GM19238 (cell line): Measurements from ENCODE around the gene GATA6.
"Not testable (repeated sequence)": the region's sequence is repeated elsewhere in the genome, so short reads cannot be mapped to it uniquely, and the experiment has no call there.

Experiments used
- DNase-seq: peaks from one replicate; pipeline ENCODE4 v3.0.0; 2011; ENCODE audit warnings: low spot score; ENCODE audit not compliant: insufficient read length

Gene GATA6

DNA sequence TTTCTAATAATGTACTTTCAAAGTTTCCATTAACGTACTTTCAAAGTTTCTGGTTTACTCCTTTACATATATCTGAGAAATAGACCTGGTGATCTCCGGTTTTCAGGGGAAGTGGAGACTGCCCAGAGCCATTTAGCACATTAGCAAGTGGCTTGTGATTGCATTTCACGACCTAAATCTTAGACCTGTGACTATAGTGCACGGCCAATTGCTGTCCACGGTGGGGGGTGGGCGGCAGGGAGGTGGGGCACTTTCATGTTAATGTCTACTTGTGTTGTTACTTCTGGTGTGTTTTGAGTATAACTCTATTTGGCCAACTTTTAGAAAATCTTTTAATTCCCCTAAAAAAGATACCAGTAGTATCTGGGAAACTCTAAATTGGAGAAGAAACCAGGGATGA, 11.3 kb downstream of the GATA6 start:
- DNase-seq, result no peak

DNA sequence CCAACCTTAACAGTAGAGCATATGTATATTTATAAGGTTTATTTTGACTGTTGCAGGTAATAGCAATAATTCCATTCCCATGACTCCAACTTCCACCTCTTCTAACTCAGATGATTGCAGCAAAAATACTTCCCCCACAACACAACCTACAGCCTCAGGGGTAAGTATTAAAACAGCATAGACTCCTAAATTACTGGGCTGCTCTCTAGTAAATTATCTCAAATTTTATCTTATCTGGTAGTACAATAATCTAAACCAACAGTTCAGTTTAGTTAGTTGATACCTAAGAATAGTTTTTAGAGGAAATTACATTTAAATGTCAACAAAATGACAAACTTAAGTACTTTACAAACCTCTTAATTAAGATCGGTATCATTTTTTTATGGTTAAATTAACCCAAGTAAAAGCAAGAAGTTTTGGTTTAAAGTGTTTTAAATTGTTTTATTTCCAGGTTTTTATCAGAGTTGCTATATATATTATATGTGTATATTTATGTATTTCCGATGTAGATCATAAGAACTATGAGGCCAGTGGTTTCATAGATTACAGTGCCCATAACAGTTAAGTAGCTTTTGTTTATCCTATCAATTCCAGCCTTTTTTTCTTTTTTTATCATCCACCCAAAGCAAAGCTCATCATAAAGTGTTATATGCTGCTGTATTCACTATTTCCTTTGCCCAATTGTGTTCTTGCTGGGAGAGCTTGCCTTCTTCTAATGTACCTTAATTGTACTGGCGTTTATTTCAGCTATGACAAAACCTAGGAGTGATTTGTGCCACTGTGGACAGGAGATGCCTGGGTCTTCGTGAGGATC, 13.7 kb downstream of the GATA6 start:
- no peak for DNase-seq

DNA sequence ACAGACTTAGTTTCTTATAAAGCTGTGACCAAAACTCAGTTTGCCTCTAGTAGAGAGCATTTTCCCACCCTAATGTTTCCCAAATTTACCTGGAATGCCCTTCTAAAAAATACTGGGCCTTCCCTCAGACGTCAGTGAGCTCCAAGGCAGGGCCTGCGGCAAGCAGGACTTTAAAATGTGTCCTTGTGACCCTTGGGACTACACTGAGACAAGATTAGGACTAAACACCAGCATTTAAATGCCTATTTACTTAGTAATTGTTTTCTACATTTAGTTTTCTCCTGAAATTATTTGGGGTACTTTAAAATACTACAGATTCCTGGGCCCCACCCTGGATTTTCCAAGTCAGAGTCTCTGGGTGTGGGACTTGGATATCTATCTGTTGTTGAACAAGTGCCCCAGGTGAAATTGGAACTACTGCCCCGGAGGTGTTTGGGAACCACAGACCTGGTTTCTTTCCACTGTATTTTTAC, 14.3 kb downstream of the GATA6 start:
- DNase-seq, result no peak

DNA sequence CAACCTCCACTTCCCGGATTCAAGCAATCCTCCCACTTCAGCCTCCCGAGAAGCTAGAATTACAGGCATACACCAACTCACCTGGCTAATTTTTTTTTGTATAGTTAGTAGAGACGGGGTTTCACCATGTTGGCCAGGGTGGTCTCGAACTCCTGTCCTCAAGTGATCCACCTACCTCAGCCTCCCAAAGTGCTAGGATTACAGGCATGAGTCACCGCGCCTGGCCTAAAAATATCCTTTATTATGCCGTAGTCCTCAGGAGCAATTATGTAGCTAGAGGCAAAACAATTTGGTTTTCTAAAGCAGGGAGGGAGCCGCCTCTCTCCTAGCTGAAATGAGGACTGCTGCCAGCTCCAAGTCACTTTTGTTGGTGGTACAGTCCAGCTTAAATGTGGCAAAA, 15.2 kb downstream of the GATA6 start:
- not testable (repeated sequence) for DNase-seq

DNA sequence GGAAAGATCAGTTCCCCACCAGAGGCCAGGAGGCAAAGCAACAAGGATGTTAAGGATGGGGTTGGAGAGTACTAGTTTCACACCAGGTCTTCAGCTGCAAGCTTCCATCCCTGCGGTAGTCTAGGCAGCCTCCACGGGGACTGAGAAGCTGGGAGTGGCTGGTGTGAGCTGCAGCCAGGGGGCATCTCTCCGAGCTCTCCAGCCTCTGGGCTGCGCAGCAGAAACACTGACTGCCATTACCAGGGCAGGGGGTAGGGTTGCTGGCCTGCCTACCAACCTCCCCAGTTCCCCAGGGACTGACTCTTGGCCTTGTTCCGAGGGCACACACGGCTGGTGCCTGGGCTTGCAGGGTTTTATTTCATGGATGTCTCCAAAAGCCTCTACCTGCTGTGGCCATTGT, 15.9 kb downstream of the GATA6 start:
- DNase-seq, result no peak

DNA sequence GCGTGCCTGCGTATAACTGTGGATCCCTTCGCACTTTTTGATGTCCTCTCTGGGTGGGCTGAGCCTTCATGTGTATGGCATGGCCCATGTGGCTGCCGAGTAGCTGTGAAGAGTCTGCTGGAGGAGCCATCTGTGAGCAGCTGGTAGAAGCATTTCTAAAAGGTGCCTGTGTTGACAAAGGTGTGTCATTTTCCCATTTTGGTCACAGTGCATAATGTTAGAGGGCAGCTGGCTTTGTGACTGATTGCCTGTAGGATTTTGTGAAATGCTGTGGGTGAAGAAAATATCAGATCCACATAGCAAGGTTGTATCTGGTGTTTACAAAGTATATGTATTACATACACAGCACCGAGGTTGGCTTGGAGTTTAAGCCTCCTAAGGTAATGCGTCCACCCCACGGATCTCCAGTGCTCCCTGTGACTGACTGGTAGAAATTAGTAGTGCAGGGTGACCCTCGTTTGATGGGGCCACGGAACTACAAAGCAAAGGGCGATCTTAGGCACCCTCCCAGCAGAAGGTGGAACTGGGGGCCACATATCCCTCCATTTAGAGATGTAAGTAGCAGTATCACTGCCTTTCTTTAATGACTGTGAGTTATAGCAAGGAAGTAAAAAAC, 16.5 kb downstream of the GATA6 start:
- DNase-seq, result no peak

DNA sequence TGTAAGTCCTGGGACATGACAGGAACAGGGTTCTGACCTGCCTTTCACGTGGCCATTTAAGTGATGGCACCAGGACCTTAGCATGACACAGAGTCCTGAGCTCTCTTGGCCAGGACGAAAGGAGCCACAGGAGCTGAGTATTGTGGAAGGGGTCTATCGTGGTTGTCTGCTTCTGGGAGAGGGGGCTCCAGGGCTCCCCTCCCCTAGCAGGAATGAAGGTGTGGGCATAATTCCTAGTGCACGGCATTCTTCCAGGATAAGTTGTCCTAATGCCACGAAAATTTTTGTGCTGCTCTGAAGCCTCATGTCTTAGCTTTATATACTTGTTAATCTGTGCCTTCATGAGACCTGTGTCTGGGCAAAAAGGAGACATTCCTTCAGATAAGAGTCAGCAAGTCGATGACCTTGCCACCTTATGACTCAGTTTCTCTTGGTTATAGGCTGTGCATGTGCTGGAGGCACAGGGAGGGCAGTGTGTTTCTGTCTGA, 17.1 kb downstream of the GATA6 start:
- DNase-seq, result no peak

DNA sequence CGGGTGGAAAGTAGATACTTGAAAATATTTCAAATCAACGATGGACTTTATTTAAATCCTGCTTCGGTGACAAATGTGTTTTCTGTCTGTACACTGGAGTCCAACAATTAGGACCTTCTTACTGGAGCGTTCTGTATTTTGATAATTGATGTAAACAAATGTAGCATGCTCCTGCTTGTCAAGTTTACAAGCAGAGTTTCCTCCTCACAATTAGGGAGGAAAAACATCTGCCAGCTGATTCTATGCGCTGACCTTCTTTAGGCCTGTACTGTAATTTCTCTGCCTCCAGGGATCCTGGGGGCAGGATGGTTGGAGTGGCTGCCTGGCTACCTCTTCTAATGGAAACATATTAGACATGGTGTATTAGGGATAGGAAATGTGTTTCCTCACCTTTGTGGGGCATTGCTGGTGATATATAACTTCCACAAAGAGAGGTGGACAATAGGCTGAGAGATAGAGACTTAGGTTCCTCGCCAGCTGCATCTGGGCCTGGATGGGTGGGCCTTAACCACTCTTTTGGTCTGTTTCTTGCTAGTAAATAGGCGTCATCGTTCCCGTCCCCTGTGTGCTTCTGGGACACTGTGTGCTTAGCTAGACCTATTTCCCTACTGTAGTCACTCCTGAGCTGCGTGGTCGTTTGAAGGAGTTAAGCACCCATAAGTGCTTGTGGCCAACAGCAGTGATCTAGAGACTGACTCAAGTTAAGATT, 19.3 kb downstream of the GATA6 start:
- DNase-seq, result no peak

DNA sequence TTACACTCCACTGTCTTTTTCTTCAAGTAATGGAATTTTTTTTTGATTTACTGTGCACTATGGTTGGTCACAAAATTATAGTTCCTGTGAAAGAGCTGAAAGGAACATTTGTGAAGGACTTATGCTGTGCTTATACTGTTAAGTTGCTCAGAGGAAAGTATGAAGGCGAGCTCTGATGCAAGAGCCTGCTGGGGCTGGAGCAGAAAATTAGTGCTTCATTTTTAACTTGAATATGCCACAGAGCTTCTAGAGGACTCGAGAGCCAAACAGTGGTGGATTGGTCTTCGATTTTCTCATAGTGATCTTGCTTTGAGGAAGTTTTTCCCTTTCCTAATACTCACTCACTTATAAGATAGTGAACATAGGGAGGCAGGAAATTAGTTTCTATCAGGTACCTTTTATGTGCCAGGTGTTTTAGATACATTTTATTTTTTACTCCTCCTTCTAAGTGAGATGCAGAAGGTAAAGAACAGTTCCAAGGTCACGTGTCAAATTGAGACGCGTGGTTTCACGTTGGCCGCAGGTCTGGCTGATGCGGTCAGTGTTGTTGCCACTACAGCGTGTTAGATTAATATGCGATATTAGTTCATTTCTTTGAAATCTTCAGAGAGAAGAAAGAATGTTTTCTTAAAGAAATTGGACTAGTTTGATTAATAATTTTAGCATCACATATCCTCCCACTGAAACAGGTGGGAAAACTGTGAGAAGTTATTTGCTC, 20.2 kb downstream of the GATA6 start:
- DNase-seq, result no peak

DNA sequence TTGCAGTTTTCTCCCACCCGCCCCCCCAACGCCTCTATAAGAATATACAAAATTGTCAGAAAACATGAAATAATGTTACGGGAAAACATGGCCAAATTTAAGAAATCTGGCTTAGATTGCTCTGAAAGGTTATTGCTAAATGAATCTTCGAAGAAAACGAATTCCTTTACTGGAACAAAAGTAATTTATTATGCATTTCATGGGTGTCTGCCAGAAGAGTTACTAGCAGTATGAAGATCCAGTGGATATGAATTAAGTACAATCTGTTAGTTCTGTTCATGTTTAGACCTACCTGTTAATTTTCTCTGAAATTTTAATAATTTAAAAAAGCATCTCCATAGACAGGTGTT, 21.9 kb downstream of the GATA6 start:
- no peak for DNase-seq

DNA sequence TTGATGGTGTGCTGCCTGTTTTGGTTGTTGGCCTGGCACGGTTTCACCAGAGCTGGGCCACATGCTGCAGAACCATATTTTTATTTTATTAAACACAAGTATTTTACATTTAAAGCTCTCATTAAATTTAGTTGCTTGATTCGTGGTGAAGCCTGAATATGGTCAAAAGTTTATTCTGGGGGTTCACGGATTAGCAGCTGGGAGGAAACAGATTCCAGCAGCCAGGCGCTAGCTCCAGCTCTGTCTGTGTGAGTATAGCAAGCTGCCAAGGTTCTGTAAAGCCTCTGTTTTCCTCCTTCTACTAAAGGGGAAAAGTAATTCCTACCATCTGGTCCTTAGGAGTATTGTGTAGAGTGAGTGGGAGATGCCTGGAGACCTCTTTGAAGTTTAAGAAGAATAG, 22.5 kb downstream of the GATA6 start:
- DNase-seq, result no peak

DNA sequence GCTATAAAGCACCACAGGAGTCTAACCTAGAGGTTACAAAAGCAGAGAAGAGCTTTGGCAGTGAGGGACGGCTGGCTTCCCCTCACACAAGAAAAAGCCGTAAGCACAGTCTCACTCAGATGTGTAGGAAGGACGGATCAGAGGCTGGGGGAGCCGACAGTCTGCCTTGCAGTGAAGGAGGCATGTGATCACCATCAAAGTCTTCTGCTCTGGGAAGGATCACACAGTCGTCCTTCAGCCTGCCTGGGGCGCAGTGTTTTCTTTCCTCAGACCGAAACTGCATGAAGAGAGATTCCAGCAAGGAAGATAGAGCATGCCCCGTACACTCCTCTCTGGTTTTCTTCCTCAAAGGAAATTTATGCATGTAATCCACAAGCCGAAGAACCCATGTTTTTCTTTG, 24.1 kb downstream of the GATA6 start:
- DNase-seq, result no peak

DNA sequence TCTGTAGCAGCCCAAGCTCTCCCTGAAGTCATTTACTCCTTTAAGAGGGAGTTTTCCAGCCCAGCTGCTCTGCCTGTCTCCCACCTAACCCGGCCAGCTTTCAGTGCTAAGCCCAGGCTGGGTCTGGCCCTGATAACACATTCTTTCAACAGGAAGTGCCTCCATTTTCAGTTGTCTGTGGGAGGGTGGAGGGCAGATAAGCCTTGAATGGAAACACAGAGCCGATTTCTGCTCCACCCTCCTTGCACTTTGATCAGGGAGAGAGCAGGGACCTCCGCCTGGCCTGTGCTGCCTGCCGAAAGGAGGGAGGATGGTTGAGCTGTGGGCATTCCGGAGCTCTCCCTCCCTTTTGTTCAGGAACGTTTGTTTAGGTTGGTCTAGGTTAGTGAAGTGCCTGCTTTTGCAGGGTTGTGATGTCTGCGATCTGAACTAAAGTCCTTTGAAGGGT, 24.8 kb downstream of the GATA6 start:
- no peak for DNase-seq

DNA sequence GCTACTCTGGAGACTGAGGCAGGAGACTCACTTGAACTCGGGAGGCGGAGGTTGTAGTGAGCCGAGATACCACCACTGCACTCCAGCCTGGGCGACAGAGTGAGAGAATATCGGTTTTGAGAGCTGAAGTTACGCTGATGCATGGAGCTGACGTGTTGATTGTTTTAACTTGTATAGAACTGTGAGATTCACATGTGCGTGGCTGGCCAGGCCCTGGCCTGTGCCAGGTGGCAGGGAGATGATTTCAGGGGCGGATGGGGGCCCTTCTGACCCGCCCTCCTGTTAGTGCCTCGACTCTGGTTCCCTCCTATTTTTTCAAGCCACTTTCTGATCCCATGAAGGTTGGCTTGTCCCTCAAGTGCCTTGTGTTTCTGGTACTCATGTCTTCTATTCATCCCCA, 25.7 kb downstream of the GATA6 start:
- DNase-seq, result no peak

DNA sequence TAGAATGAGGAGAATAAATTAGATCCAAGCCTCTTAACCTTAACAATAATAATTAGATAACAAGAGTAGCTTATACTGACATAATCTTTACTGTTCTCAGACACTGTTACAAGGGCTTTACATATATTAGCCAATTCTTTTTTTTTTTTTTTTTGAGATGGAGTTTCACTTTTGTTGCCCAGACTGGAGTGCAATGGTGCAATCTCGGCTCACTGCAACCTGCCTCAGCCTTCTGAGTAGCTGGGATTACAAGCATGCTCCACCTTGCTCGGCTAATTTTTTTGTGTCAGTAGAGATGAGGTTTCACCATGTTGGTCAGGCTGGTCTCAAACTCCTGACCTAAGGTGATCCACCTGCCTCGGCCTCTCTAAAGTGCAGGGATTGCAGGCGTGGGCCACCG, 27.6 kb downstream of the GATA6 start:
- DNase-seq, result not testable (repeated sequence)

DNA sequence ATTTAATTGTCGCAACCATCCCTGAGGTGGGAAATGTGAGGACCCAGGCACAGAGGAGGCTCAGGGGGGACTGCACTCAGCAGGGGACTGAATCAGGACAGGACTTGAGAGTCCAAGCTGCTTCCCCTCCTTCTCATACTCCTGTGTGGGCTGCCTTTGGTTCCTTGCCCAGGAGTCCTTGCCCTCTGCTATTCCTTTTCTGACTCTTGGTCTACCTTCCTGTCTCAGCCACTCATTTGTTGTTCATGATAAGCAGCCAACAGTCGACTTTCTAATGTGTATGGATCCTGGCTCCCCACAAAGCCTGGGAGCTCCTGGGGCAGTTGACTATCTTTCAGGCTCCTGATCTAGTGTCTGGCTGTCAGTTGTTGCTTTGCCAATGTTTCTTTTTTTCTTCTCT, 28.3 kb downstream of the GATA6 start:
- no peak for DNase-seq

DNA sequence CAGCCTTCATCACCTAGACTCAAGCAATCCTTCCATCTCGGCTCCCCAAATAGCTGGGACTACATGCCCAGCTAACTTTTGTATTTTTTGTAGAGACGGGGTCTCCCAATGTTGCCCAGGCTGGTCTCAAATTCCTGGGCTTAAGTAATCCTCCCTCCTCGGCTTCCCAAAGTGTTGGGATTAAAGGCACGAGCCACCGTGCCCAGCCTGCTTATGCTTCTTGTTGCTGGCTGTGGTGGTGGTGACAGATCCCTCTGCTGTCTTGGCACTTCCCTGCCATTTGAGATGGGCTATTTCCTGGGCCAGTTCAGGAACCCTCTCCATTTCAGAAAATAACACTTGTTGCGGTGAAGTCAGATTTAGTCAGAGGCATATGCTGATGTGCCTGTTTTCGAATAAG, 28.8 kb downstream of the GATA6 start:
- no peak for DNase-seq

DNA sequence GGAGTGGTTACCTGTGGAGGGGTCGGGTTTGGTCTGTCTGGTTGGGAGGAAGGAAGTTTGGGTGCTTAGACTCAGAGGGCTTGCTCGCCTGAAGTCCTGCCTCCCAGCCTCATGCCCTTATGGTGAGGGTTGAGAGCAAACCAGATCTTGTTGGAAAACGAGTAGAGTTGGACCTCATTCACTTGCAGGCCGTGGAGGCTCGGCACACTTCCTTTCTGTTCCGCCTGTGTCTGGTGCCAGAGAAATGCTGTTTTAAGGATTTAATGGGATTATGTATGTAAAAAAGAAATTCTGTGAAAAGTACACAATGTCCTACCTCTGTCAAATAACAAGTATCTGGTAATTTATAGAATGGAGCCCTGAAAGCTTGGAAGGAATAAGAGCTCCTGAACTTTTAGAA, 29.6 kb downstream of the GATA6 start:
- no peak for DNase-seq

DNA sequence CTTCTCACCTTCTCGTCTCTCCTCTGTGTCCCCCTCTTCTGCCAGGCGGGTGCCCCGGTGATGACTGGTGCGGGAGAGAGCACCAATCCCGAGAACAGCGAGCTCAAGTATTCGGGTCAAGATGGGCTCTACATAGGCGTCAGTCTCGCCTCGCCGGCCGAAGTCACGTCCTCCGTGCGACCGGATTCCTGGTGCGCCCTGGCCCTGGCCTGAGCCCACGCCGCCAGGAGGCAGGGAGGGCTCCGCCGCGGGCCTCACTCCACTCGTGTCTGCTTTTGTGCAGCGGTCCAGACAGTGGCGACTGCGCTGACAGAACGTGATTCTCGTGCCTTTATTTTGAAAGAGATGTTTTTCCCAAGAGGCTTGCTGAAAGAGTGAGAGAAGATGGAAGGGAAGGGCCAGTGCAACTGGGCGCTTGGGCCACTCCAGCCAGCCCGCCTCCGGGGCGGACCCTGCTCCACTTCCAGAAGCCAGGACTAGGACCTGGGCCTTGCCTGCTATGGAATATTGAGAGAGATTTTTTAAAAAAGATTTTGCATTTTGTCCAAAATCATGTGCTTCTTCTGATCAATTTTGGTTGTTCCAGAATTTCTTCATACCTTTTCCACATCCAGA, 31.3 kb downstream of the GATA6 start:
- DNase-seq, result no peak

DNA sequence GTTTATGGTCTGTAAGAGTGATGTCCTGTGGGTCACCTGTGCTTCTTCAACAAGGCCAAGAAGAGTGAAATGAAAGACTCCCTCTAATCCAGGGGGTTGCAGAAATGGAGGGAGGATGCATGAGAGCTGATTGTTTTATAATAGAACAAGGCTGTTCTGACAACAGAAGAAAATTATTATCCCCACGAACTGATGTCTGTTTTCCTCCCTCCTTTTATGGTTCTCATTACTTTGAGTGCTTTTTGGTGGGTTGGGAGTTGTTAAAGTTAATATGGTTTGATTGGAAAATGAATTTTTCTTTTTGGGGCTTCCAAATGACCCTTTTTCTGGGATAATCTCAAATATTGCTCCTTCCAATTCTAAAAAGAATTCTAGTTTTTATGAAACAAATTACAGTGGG, 33.6 kb downstream of the GATA6 start:
- no peak for DNase-seq

DNA sequence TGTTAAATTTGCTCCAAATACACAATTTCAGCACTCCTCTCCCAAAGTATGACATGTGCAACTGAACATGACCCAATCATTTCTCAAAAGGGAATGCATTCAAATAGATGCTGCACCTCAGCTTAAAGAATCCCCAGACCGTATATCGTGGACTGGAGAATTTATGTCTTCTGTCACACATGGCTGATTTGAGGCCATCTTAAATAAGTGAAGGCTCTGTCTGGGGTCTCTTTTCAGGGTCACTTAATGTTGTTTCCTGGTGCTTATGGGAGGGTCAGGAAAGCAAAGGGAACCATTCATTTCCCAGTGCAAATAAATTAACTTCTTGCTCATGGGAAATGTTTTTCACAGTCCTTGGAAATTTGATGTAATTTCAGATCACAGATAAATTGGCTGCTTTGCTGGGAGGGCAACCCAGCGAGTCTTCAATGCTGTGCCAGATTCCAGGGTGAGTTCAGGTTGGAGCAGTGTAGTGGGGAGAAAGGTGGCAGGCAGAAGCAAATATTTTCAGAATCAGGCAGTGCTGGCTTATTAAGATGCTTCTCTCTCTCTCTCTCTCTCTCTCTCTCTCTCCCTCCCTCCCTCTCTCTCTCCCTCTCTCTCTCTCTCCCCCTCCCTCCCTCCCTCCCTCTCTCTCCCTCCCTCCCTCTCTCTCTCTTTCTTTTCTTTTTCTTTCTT, 34.3 kb downstream of the GATA6 start:
- no peak for DNase-seq
